Tibial artery (tissue), 4 donors: Measurements from ENCODE around the gene TIAM1.

Experiments
- DNase-seq, 2 donors: peaks; one replicate each; pipeline ENCODE4 v3.0.0-alpha.2; 2019
- H3K27ac ChIP-seq, 2 donors: fragments of 200-600 bp; sonication (generic) in 1 of 2; 1 replicate in 1 of 2; 2 replicates in 1 of 2; pipeline ENCODE4 v1.5.1; 2018 to 2019; ENCODE audit warnings: mild to moderate bottlenecking in 1 of 2
- H3K27me3 ChIP-seq, 2 donors: fragments of 200-600 bp; sonication (generic) in 1 of 2; one replicate each; pipeline versions ENCODE4 v1.5.1 to v1.6.0; 2016 to 2019
- H3K36me3 ChIP-seq, 3 donors: fragments of 200-600 bp; sonication (generic) in 2 of 3; one replicate each; pipeline ENCODE4 v1.5.1; 2016 to 2019; ENCODE audit warnings: mild to moderate bottlenecking in 2 of 3
- H3K4me1 ChIP-seq, 4 donors: fragments of 200-600 bp; sonication (generic) in 2 of 4; 1 replicate in 3 of 4; 2 replicates in 1 of 4; pipeline ENCODE4 v1.5.1; 2016 to 2019
- H3K4me3 ChIP-seq, 2 donors: fragments of 200-600 bp; sonication (generic) in 1 of 2; 1 replicate in 1 of 2; 2 replicates in 1 of 2; pipeline ENCODE4 v1.5.1; 2018 to 2019; ENCODE audit warnings: mild to moderate bottlenecking in 2 of 2
- H3K9me3 ChIP-seq, 3 donors: fragments of 200-600 bp; sonication (generic) in 1 of 3; one replicate each; pipeline ENCODE4 v1.5.1; 2016 to 2019
- CTCF ChIP-seq, 2 experiments: fragments of 200-600 bp in 1 of 2; fragments of 450-650 bp in 1 of 2; IDR thresholded peaks; one replicate each; pipeline ENCODE4 v1.5.1; 2017 to 2019; ENCODE audit warnings: antibody characterized with exemption in 2 of 2, mild to moderate bottlenecking in 1 of 2, moderate library complexity in 1 of 2
- intact Hi-C: fragments of 100-400 bp; cut with DNase I; formaldehyde crosslinking; loops from one replicate; pipeline ENCODE4 v1.15.0; 2023; ENCODE audit warnings: low total_unique reads

Gene TIAM1

GRCh38 chr21:31072533-31072932, 271.5 kb downstream of the TIAM1 start:
- no peaks in the 10 kb centered on the region for H3K9me3 ChIP-seq
- H3K4me3 ChIP-seq: no peak overlapping the region
- no peak for DNase-seq
- no peaks in the 10 kb centered on the region for H3K27me3 ChIP-seq
- no peaks in the 10 kb centered on the region for H3K4me1 ChIP-seq
- TF ChIP-seq CTCF (IDR thresholded peaks at IDR 0.05): no peak
- H3K36me3 ChIP-seq: no peaks in the 10 kb centered on the region
- intact Hi-C loops: no loop called here
- H3K27ac ChIP-seq: no peak overlapping the region
